NCI-H2227 treated with DMSO at 0.1 percent for 48 hours (cell line): ENCODE results near the gene KRT14.
"Not testable (repeated sequence)": the region's sequence is repeated elsewhere in the genome, so short reads cannot be mapped to it uniquely, and the experiment has no call there.

Source experiments
- DNase-seq: peaks from one replicate; lab custom pipeline; 2025; lab: John Stamatoyannopoulos, UW

KRT14 gene

GRCh38 chr17:41547378-41547841 lies 39.3 kb downstream of the KRT14 start:
- DNase-seq = no peak

- DNase-seq = no peak
These were observed 39.9 kb downstream of the KRT14 start for GRCh38 chr17:41546819-41547218.

GRCh38 chr17:41545829-41546410 lies 40.8 kb downstream of the KRT14 start:
- no peak for DNase-seq

- DNase-seq = no peak
These were observed 41.8 kb downstream of the KRT14 start for GRCh38 chr17:41544935-41545334.

- DNase-seq = no peak
These were observed 42.2 kb downstream of the KRT14 start for GRCh38 chr17:41544491-41544892.

GRCh38 chr17:41542786-41543185 lies 43.9 kb downstream of the KRT14 start:
- not testable (repeated sequence) for DNase-seq

GRCh38 chr17:41542357-41542756 lies 44.3 kb downstream of the KRT14 start:
- DNase-seq = no peak

- no peak for DNase-seq
These were observed 45.6 kb downstream of the KRT14 start for GRCh38 chr17:41540921-41541625.

GRCh38 chr17:41539979-41540701 lies 46.6 kb downstream of the KRT14 start:
- no peak for DNase-seq

- no peak for DNase-seq
These were observed 47.6 kb downstream of the KRT14 start for GRCh38 chr17:41539071-41539492.

GRCh38 chr17:41538565-41538991 lies 48.1 kb downstream of the KRT14 start:
- DNase-seq = no peak

- no peak for DNase-seq
These were observed 48.7 kb downstream of the KRT14 start for GRCh38 chr17:41537990-41538389.

GRCh38 chr17:41537614-41537954 lies 49.1 kb downstream of the KRT14 start:
- no peak for DNase-seq

GRCh38 chr17:41536741-41537613 lies 49.7 kb downstream of the KRT14 start:
- no peak for DNase-seq

- no peak for DNase-seq
These were observed 50.8 kb downstream of the KRT14 start for GRCh38 chr17:41535764-41536481.

GRCh38 chr17:41534899-41535546 lies 51.7 kb downstream of the KRT14 start:
- no peak for DNase-seq

GRCh38 chr17:41533613-41534012 lies 53.1 kb downstream of the KRT14 start:
- no peak for DNase-seq

- no peak for DNase-seq
These were observed 53.6 kb downstream of the KRT14 start for GRCh38 chr17:41532947-41533570.
